ENCODE results near the gene PPM1D.

GRCh38 chr17:60615108-60615507 lies 15.1 kb downstream of the PPM1D start:
- TF ChIP-seq EP300 (IDR thresholded peaks at IDR 0.05): no peak
- TF ChIP-seq, protein P1, sequence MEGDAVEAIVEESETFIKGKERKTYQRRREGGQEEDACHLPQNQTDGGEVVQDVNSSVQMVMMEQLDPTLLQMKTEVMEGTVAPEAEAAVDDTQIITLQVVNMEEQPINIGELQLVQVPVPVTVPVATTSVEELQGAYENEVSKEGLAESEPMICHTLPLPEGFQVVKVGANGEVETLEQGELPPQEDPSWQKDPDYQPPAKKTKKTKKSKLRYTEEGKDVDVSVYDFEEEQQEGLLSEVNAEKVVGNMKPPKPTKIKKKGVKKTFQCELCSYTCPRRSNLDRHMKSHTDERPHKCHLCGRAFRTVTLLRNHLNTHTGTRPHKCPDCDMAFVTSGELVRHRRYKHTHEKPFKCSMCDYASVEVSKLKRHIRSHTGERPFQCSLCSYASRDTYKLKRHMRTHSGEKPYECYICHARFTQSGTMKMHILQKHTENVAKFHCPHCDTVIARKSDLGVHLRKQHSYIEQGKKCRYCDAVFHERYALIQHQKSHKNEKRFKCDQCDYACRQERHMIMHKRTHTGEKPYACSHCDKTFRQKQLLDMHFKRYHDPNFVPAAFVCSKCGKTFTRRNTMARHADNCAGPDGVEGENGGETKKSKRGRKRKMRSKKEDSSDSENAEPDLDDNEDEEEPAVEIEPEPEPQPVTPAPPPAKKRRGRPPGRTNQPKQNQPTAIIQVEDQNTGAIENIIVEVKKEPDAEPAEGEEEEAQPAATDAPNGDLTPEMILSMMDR (IDR thresholded peaks at IDR 0.05): no peak

Measured in suprapubic skin (tissue), 3 donors.